ENCODE data around the gene CRACR2A. TPM values are rescaled to one million over a fixed set of nuclear protein-coding genes. Genes with fewer than 3 reads are reported as not detected.

CRACR2A gene
- total and polyA plus RNA-seq, 5 donors from 2014 or later, result 8.2 to 42.9 (median 12.0) TPM

DNA sequence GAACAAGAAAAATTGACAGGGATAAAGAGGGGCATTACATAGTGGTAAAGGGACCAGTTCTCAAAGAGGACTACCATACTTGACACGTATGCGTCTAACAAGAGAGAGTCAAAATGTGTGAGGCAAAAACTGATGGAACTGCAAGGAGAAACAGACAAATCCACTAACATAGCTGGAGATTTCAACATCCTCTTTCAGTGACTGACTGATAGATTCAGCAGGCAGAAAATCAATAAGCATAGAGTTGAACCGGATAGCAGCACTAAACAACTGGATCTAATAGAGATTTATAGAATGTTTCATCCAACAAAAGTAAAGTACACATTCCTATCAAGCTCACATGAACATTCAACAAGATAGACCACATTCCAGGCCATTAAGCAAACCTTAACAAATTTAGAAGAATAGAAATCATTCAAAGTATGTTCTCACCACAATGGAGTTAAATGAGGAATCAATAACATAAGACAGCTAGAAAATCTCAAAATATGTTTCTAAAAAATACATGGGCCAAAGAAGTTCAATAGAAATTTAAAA is 16.1 kb upstream of the CRACR2A start:
- Mint-ChIP-seq H3K27ac (no peak overlapping the region), H3K9me3 (no peaks in the 10 kb centered on the region)

GRCh38 chr12:3761116-3761735 is 8.3 kb upstream of the CRACR2A start:
- no peak overlapping the region for H3K4me3 ChIP-seq (ENCODE audit: low read depth, low read length)
- no peaks in the 10 kb centered on the region for H3K9me3 ChIP-seq (ENCODE audit: control insufficient read depth in 2 of 2, low read length in 2 of 2)
- Mint-ChIP-seq H3K9me3 (peaks cover 0 to 1% (median 0%) of the 10 kb centered on the region in 7 donors), H3K4me3 (no peak overlapping the region), H3K27ac (no peak overlapping the region), H3K4me1 (peaks cover 0 to 9% (median 4%) of the 10 kb centered on the region in 4 donors), H3K36me3 (peaks cover 5% of the 10 kb centered on the region), H3K27me3 (peaks cover 4% of the 10 kb centered on the region)
- H3K36me3 ChIP-seq (ENCODE audit: control insufficient read depth, insufficient read depth, low read length), result no peaks in the 10 kb centered on the region
- ATAC-seq (ENCODE audit: low read depth in 2 of 2) (no peak), DNase-seq (no peak)
- no peaks in the 10 kb centered on the region for H3K27me3 ChIP-seq (ENCODE audit: control insufficient read depth, insufficient read depth, low read length)
- no peak overlapping the region for H3K27ac ChIP-seq (ENCODE audit: insufficient read depth, low read length, poor library complexity, severe bottlenecking)
- H3K4me1 ChIP-seq (ENCODE audit: control insufficient read depth, insufficient read depth, low read length, poor library complexity, severe bottlenecking), result no peaks in the 10 kb centered on the region

More for the DNA sequence above, 16.1 kb upstream of the CRACR2A start:
- no peaks in the 10 kb centered on the region for H3K36me3 ChIP-seq (ENCODE audit: control insufficient read depth, insufficient read depth, low read length)
- no peaks in the 10 kb centered on the region for H3K36me3 Mint-ChIP-seq
- H3K4me3 Mint-ChIP-seq, result no peak overlapping the region
- H3K4me3 ChIP-seq (ENCODE audit: low read depth, low read length), result no peak overlapping the region
- no peaks in the 10 kb centered on the region for H3K4me1 ChIP-seq (ENCODE audit: control insufficient read depth, insufficient read depth, low read length, poor library complexity, severe bottlenecking)
- H3K27me3 Mint-ChIP-seq, result peaks cover 4% of the 10 kb centered on the region
- H3K27me3 ChIP-seq (ENCODE audit: control insufficient read depth, insufficient read depth, low read length), result no peaks in the 10 kb centered on the region
- H3K9me3 ChIP-seq (ENCODE audit: control insufficient read depth in 2 of 2, low read length in 2 of 2), result no peaks in the 10 kb centered on the region
- ATAC-seq (ENCODE audit: low read depth in 2 of 2) (no peak), DNase-seq (no peak)
- H3K4me1 Mint-ChIP-seq, result peaks cover 6 to 12% (median 11%) of the 10 kb centered on the region in 4 donors
- H3K27ac ChIP-seq (ENCODE audit: insufficient read depth, low read length, poor library complexity, severe bottlenecking), result no peak overlapping the region

DNA sequence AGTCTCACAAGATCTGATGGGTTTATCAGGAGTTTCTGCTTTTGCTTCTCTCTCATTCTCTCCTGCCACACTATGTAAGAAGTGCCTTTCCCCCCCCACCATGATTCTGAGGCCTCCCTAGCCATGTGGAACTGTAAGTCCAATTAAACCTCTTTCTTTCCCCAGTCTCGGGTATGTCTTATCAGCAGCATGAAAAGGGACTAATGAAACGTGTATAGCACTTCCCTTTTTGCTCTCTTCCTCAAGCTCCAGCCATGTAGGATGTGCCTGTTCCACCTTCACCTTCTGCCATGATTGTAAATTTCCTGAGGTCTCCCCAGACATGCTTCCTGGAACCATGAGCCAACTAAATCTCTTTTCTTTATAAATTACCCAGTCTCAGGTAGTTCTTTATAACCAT is 7.0 kb upstream of the CRACR2A start:
- H3K4me1 Mint-ChIP-seq, result peaks cover 3 to 13% (median 4%) of the 10 kb centered on the region in 4 donors
- no peak for ATAC-seq (ENCODE audit: low read depth in 2 of 2)

GRCh38 chr12:3757261-3757660 is 4.4 kb upstream of the CRACR2A start:
- peaks cover 5% of the 10 kb centered on the region for H3K36me3 Mint-ChIP-seq
- Histone ChIP-seq H3K4me1 (ENCODE audit: control insufficient read depth, insufficient read depth, low read length, poor library complexity, severe bottlenecking) (peaks cover 22% of the 10 kb centered on the region), H3K9me3 (ENCODE audit: control insufficient read depth in 2 of 2, low read length in 2 of 2) (no peaks in the 10 kb centered on the region), H3K27me3 (ENCODE audit: control insufficient read depth, insufficient read depth, low read length) (no peaks in the 10 kb centered on the region), H3K27ac (ENCODE audit: insufficient read depth, low read length, poor library complexity, severe bottlenecking) (no peak overlapping the region), H3K4me3 (ENCODE audit: low read depth, low read length) (no peak overlapping the region), H3K36me3 (ENCODE audit: control insufficient read depth, insufficient read depth, low read length) (no peaks in the 10 kb centered on the region)
- peaks cover 0 to 1% (median 0%) of the 10 kb centered on the region in 7 donors for H3K9me3 Mint-ChIP-seq
- peak overlapping the region in 1 of 4 donors; percentile 63 for H3K4me3 Mint-ChIP-seq
- H3K27me3 Mint-ChIP-seq, result no peaks in the 10 kb centered on the region
- H3K4me1 Mint-ChIP-seq, result peaks cover 13 to 27% (median 21%) of the 10 kb centered on the region in 4 donors
- no peak for ATAC-seq (ENCODE audit: low read depth in 2 of 2)
- no peak for DNase-seq
- H3K27ac Mint-ChIP-seq, result no peak overlapping the region

More for the DNA sequence above, 7.0 kb upstream of the CRACR2A start:
- H3K9me3 ChIP-seq (ENCODE audit: control insufficient read depth in 2 of 2, low read length in 2 of 2), result no peaks in the 10 kb centered on the region
- DNase-seq, result no peak
- Mint-ChIP-seq H3K36me3 (peaks cover 5% of the 10 kb centered on the region), H3K27me3 (no peaks in the 10 kb centered on the region), H3K9me3 (peaks cover 0 to 1% (median 0%) of the 10 kb centered on the region in 7 donors), H3K27ac (peak overlapping the region in 1 of 3 donors; percentile 49), H3K4me3 (no peak overlapping the region)
- no peaks in the 10 kb centered on the region for H3K4me1 ChIP-seq (ENCODE audit: control insufficient read depth, insufficient read depth, low read length, poor library complexity, severe bottlenecking)
- no peaks in the 10 kb centered on the region for H3K36me3 ChIP-seq (ENCODE audit: control insufficient read depth, insufficient read depth, low read length)
- H3K27ac ChIP-seq (ENCODE audit: insufficient read depth, low read length, poor library complexity, severe bottlenecking), result no peak overlapping the region
- no peak overlapping the region for H3K4me3 ChIP-seq (ENCODE audit: low read depth, low read length)
- H3K27me3 ChIP-seq (ENCODE audit: control insufficient read depth, insufficient read depth, low read length), result no peaks in the 10 kb centered on the region

DNA sequence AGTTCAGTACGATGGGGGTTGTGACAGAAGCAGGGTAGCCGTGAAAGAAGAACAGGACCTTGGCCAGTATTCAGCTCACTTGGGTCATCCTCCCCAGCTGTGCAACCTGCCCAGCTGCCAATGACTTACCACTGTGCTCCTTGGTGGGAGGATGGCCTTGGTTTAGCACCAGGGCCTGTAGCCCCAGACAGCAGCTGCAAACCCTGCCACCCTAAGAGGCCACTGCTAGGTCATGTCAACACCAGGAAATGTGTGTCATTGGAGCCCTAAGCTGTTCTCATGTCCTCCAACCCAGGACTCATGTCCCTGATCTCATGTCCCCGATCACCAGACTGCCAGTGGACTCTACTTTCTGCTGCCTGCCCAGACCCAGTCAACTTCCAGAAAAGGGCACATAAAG is 3.0 kb upstream of the CRACR2A start:
- H3K36me3 ChIP-seq (ENCODE audit: control insufficient read depth, insufficient read depth, low read length), result no peaks in the 10 kb centered on the region
- no peaks in the 10 kb centered on the region for H3K36me3 Mint-ChIP-seq
- ATAC-seq (ENCODE audit: low read depth in 2 of 2), result no peak
- H3K4me3 ChIP-seq (ENCODE audit: low read depth, low read length), result no peak overlapping the region
- H3K27me3 ChIP-seq (ENCODE audit: control insufficient read depth, insufficient read depth, low read length), result no peaks in the 10 kb centered on the region
- H3K27me3 Mint-ChIP-seq, result no peaks in the 10 kb centered on the region
- peaks cover 0 to 1% (median 0%) of the 10 kb centered on the region in 7 donors for H3K9me3 Mint-ChIP-seq
- no peaks in the 10 kb centered on the region for H3K9me3 ChIP-seq (ENCODE audit: control insufficient read depth in 2 of 2, low read length in 2 of 2)
- no peak overlapping the region for H3K4me3 Mint-ChIP-seq
- H3K4me1 ChIP-seq (ENCODE audit: control insufficient read depth, insufficient read depth, low read length, poor library complexity, severe bottlenecking), result peaks cover 36% of the 10 kb centered on the region
- no peak overlapping the region for H3K27ac ChIP-seq (ENCODE audit: insufficient read depth, low read length, poor library complexity, severe bottlenecking)
- DNase-seq, result no peak
- peak overlapping the region in 1 of 3 donors; percentile 90 for H3K27ac Mint-ChIP-seq
- H3K4me1 Mint-ChIP-seq, result peaks cover 19 to 38% (median 32%) of the 10 kb centered on the region in 4 donors

GRCh38 chr12:3753544-3754284 is 805 bp upstream of the CRACR2A start:
- no peaks in the 10 kb centered on the region for H3K27me3 ChIP-seq (ENCODE audit: control insufficient read depth, insufficient read depth, low read length)
- ATAC-seq (ENCODE audit: low read depth in 2 of 2) (no peak), DNase-seq (peak in 1 of 3 donors; percentile 37)
- H3K36me3 ChIP-seq (ENCODE audit: control insufficient read depth, insufficient read depth, low read length), result no peaks in the 10 kb centered on the region
- H3K27ac ChIP-seq (ENCODE audit: insufficient read depth, low read length, poor library complexity, severe bottlenecking), result peak overlapping the region; percentile 93
- Mint-ChIP-seq H3K36me3 (peaks cover 6% of the 10 kb centered on the region), H3K4me3 (peak overlapping the region; percentile 87 to 95 (median 90)), H3K27ac (peak overlapping the region; percentile 92 to 100 (median 98)), H3K4me1 (peaks cover 26 to 54% (median 47%) of the 10 kb centered on the region in 4 donors), H3K9me3 (peaks cover 0 to 1% (median 0%) of the 10 kb centered on the region in 7 donors), H3K27me3 (no peaks in the 10 kb centered on the region)
- peak overlapping the region; percentile 77 for H3K4me3 ChIP-seq (ENCODE audit: low read depth, low read length)
- no peaks in the 10 kb centered on the region for H3K9me3 ChIP-seq (ENCODE audit: control insufficient read depth in 2 of 2, low read length in 2 of 2)
- peaks cover 43% of the 10 kb centered on the region for H3K4me1 ChIP-seq (ENCODE audit: control insufficient read depth, insufficient read depth, low read length, poor library complexity, severe bottlenecking)

DNA sequence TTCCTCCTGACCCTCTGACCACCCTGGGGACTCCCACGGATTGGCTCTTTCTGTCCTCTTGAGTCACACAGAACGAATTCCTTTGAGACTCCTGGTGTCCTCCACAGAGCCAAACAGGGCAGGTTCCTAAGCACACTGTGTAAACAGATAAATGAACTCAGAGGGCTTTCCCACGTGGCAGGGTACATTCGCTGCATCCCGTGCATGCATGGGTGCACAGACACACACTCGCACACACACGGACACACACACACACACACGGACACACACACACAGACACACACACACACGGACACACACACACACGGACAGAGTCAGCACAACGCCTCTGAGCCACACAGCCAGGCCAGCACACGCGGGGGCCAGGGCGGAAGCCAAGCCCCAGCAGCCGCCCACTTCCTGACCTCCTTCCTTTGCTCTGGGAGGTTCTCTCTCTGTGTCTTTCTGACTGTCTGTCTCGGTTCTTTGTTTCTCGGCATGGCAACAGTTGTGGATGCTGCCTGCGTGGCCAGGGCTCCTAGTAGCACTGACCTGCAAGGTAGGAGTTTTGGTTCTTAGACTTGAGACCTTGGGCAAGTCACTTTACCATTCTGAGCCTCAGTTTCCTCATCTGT is 706 bp downstream of the CRACR2A start:
- Histone ChIP-seq H3K27me3 (ENCODE audit: control insufficient read depth, insufficient read depth, low read length) (no peaks in the 10 kb centered on the region), H3K4me3 (ENCODE audit: low read depth, low read length) (peak overlapping the region; percentile 91), H3K9me3 (ENCODE audit: control insufficient read depth in 2 of 2, low read length in 2 of 2) (no peaks in the 10 kb centered on the region), H3K36me3 (ENCODE audit: control insufficient read depth, insufficient read depth, low read length) (peaks cover 3% of the 10 kb centered on the region), H3K4me1 (ENCODE audit: control insufficient read depth, insufficient read depth, low read length, poor library complexity, severe bottlenecking) (peaks cover 59% of the 10 kb centered on the region), H3K27ac (ENCODE audit: insufficient read depth, low read length, poor library complexity, severe bottlenecking) (peak overlapping the region; percentile 93)
- peak; percentile 76 to 79 for ATAC-seq (ENCODE audit: low read depth in 2 of 2)
- H3K9me3 Mint-ChIP-seq, result no peaks in the 10 kb centered on the region
- peak; percentile 37 to 89 (median 77) for DNase-seq
- H3K36me3 Mint-ChIP-seq, result peaks cover 6% of the 10 kb centered on the region
- peaks cover 29 to 67% (median 51%) of the 10 kb centered on the region in 4 donors for H3K4me1 Mint-ChIP-seq
- no peaks in the 10 kb centered on the region for H3K27me3 Mint-ChIP-seq
- H3K4me3 Mint-ChIP-seq, result peak overlapping the region; percentile 64 to 95 (median 90)
- H3K27ac Mint-ChIP-seq, result peak overlapping the region; percentile 94 to 100 (median 98)

Data from CD4-positive, CD25-positive, alpha-beta regulatory T cell (primary cell).